ENCODE measurements around the gene SLFN11.
"Not testable (repeated sequence)": the region's sequence is repeated elsewhere in the genome, so short reads cannot be mapped to it uniquely, and the experiment has no call there.

Gene SLFN11

GRCh38 chr17:35344262-35344661 lies 29.2 kb downstream of the SLFN11 start:
- TF ChIP-seq CTCF (conservative IDR thresholded peaks at IDR 0.05; ENCODE audit: low read depth): no peak
- POLR2A ChIA-PET (ENCODE audit: low non-redundant PET): no interaction called here
- no peak for DNase-seq (ENCODE audit: low spot score)
- no peak overlapping the region for H3K27ac ChIP-seq
- CTCF ChIA-PET: no interaction called here

GRCh38 chr17:35342276-35342675 lies 31.1 kb downstream of the SLFN11 start:
- TF ChIP-seq CTCF (conservative IDR thresholded peaks at IDR 0.05; ENCODE audit: low read depth): no peak
- no peak for DNase-seq (ENCODE audit: low spot score)
- no peak overlapping the region for H3K27ac ChIP-seq
- POLR2A ChIA-PET (ENCODE audit: low non-redundant PET): no interaction called here
- CTCF ChIA-PET: no interaction called here

GRCh38 chr17:35341411-35341992 lies 31.9 kb downstream of the SLFN11 start:
- no peak for TF ChIP-seq CTCF (conservative IDR thresholded peaks at IDR 0.05; ENCODE audit: low read depth)
- POLR2A ChIA-PET (ENCODE audit: low non-redundant PET): no interaction called here
- DNase-seq (ENCODE audit: low spot score): no peak
- no peak overlapping the region for H3K27ac ChIP-seq
- CTCF ChIA-PET: no interaction called here

- no peak overlapping the region for H3K27ac ChIP-seq
- DNase-seq (ENCODE audit: low spot score): no peak
- CTCF ChIA-PET: no interaction called here
- POLR2A ChIA-PET (ENCODE audit: low non-redundant PET): no interaction called here
- TF ChIP-seq CTCF (conservative IDR thresholded peaks at IDR 0.05; ENCODE audit: low read depth): no peak
Observed at GRCh38 chr17:35338230-35338629, 35.2 kb downstream of the SLFN11 start.

GRCh38 chr17:35337364-35337763 lies 36.1 kb downstream of the SLFN11 start:
- ChIA-PET CTCF (interaction anchor here (1.1 kb wide), 1 partner anchor 24 kb away, joined by 5 read pairs; no protein-coding TSS in a partner anchor), POLR2A (ENCODE audit: low non-redundant PET) (interaction anchor here (0.6 kb wide), 2 partner anchors 18 to 202 kb away, joined by 4 to 6 read pairs; no protein-coding TSS in a partner anchor)
- TF ChIP-seq CTCF (conservative IDR thresholded peaks at IDR 0.05; ENCODE audit: low read depth): no peak
- no peak overlapping the region for H3K27ac ChIP-seq
- no peak for DNase-seq (ENCODE audit: low spot score)

GRCh38 chr17:35333578-35333977 lies 39.8 kb downstream of the SLFN11 start:
- POLR2A ChIA-PET (ENCODE audit: low non-redundant PET): interaction anchor here (0.6 kb wide), 1 partner anchor 26 kb away, joined by 3 read pairs; no protein-coding TSS in a partner anchor
- not testable (repeated sequence) for H3K27ac ChIP-seq; DNase-seq (ENCODE audit: low spot score)
- CTCF ChIA-PET: interaction anchor here (0.7 kb wide), 1 partner anchor 400 kb away, joined by 3 read pairs; no protein-coding TSS in a partner anchor

GRCh38 chr17:35322749-35323148 lies 50.7 kb downstream of the SLFN11 start:
- TF ChIP-seq CTCF (conservative IDR thresholded peaks at IDR 0.05; ENCODE audit: low read depth): no peak
- DNase-seq (ENCODE audit: low spot score): no peak
- CTCF ChIA-PET: no interaction called here
- no peak overlapping the region for H3K27ac ChIP-seq
- POLR2A ChIA-PET (ENCODE audit: low non-redundant PET): no interaction called here

Measured in RWPE1 (cell line).